Measurements from ENCODE around the gene ZBTB42. TPM values are rescaled to one million over a fixed set of nuclear protein-coding genes. Genes with fewer than 3 reads are reported as not detected.

ZBTB42 gene
- total RNA-seq, 1 experiment from 2014 or later = 6.1 TPM

DNA sequence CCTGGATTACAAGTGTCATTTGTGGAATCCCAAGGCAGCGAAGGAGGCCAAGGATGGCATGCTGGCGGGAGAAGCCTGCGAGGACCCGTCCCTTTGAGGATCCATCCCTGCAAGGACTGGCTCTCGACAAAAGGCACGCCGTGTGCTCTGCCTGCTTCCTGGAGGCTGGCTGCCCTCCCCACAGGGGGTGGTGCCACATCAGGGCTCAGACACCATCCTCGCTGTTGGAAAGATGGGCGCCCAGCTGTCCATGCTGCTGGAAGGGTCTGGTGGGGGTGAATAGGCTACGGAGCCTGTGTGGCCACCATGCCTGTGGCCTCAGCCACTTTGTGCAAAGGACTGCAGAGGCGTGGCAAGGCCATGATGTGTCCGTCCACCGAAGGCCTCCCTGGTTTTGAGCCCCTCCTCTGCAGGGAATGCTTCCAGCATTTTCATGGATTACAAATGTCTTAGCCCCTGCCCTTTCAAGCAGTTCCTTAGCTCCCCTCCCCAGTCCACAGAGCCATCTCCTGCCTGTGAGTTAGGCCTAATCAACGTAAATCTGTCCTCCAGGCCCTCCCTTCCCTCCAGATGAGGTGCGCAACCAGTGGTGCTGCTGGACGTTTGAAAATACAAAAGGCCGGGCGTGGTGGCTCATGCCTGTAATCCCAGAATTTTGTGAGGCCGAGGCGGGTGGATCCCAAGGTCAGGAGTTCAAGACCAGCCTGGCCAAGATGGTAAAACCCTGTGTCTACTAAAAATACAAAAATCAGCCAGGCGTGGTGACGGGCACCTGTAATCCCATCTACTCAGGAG, 22.1 kb downstream of the ZBTB42 start:
- H3K4me1 ChIP-seq (ENCODE audit: insufficient read depth, low read length) = no peaks in the 10 kb centered on the region
- H3K79me1 ChIP-seq (ENCODE audit: insufficient read depth, low read depth, low read length, poor library complexity, severe bottlenecking) = no peaks in the 10 kb centered on the region
- no peak overlapping the region for H3K23ac ChIP-seq (ENCODE audit: insufficient read length, low read depth, low read length)
- no peak overlapping the region for H3T11ph ChIP-seq (ENCODE audit: low read length)
- Mint-ChIP-seq H3K27ac (no peak overlapping the region; a peak in 1 of 7 replicates), H3K9me3 (peaks cover 10 to 12% of the 10 kb centered on the region in 2 experiments), H3K36me3 (ENCODE audit: insufficient read depth in 1 of 3, low read depth in 3 of 3) (peaks cover 5 to 12% (median 6%) of the 10 kb centered on the region in 3 experiments; a peak in 6 of 7 replicates), H3K4me3 (no peak overlapping the region), H3K27me3 (ENCODE audit: low read depth) (peaks cover 37% of the 10 kb centered on the region), H3K4me1 (peaks cover 15 to 21% of the 10 kb centered on the region in 2 experiments)
- no peak overlapping the region for H2BK5ac ChIP-seq (ENCODE audit: insufficient read length, low read length)
- no peak overlapping the region for H2BK20ac ChIP-seq (ENCODE audit: low read depth, low read length, poor library complexity, severe bottlenecking)
- no peak overlapping the region for H2BK15ac ChIP-seq (ENCODE audit: low read depth, low read length)
- H3K9me3 ChIP-seq (ENCODE audit: control insufficient read depth, low read depth, low read length) = no peaks in the 10 kb centered on the region
- H2BK12ac ChIP-seq (ENCODE audit: insufficient read length, low read depth, low read length) = no peak overlapping the region
- peaks cover 8% of the 10 kb centered on the region; the same call in 1 of the 2 replicates for H3K27me3 ChIP-seq (ENCODE audit: insufficient read depth, low read length)
- no peaks in the 10 kb centered on the region for H4K20me1 ChIP-seq (ENCODE audit: control insufficient read depth, insufficient read depth, insufficient read length)
- no peak overlapping the region for H3K56ac ChIP-seq (ENCODE audit: insufficient read length, low read depth, low read length)
- H4K91ac ChIP-seq (ENCODE audit: insufficient read length, low read depth, low read length) = no peak overlapping the region
- DNase-seq = no peak
- no peak overlapping the region for H2BK120ac ChIP-seq (ENCODE audit: low read depth, low read length, poor library complexity, severe bottlenecking)
- no peak overlapping the region for H3K18ac ChIP-seq (ENCODE audit: insufficient read length, low read depth, low read length)
- no peak overlapping the region for H3K27ac ChIP-seq (ENCODE audit: insufficient read length, low read depth, low read length)
- WGBS (ENCODE audit: extremely low coverage, insufficient read length, low lambda C conversion rate) = no CpG with 5 or more reads among the region's 22 CpGs
- H3K9ac ChIP-seq (ENCODE audit: extremely low read depth, insufficient read length, low read length) = no peak overlapping the region
- H4K5ac ChIP-seq (ENCODE audit: insufficient read length, low read depth, low read length) = no peak overlapping the region
- no peak overlapping the region for H2AK5ac ChIP-seq (ENCODE audit: insufficient read length, low read length)
- no peak overlapping the region for H3K4me2 ChIP-seq (ENCODE audit: insufficient read depth, insufficient read length, low read length)
- no peak overlapping the region for H2AFZ ChIP-seq (ENCODE audit: low read length)
- no peak overlapping the region for H3K14ac ChIP-seq (ENCODE audit: insufficient read depth, low read length)
- no peak overlapping the region for H4K8ac ChIP-seq (replicated peaks; ENCODE audit: insufficient read length, low read depth, low read length)
- no peak overlapping the region for H3K4ac ChIP-seq (ENCODE audit: low read depth, low read length)
- H3K79me2 ChIP-seq (ENCODE audit: insufficient read depth, low read length) = no peaks in the 10 kb centered on the region
- peaks cover 15% of the 10 kb centered on the region for H3K23me2 ChIP-seq (ENCODE audit: insufficient read length, low read depth, low read length, poor library complexity, severe bottlenecking)
- TF ChIP-seq, protein P1, sequence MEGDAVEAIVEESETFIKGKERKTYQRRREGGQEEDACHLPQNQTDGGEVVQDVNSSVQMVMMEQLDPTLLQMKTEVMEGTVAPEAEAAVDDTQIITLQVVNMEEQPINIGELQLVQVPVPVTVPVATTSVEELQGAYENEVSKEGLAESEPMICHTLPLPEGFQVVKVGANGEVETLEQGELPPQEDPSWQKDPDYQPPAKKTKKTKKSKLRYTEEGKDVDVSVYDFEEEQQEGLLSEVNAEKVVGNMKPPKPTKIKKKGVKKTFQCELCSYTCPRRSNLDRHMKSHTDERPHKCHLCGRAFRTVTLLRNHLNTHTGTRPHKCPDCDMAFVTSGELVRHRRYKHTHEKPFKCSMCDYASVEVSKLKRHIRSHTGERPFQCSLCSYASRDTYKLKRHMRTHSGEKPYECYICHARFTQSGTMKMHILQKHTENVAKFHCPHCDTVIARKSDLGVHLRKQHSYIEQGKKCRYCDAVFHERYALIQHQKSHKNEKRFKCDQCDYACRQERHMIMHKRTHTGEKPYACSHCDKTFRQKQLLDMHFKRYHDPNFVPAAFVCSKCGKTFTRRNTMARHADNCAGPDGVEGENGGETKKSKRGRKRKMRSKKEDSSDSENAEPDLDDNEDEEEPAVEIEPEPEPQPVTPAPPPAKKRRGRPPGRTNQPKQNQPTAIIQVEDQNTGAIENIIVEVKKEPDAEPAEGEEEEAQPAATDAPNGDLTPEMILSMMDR (conservative IDR thresholded peaks at IDR 0.05) = no peak
